GM18870 (cell line): ENCODE data around the gene TSNAX.

Experiments used
- ATAC-seq: cut with Tn5 transposase; IDR thresholded peaks from one replicate; pipeline ENCODE4 v1.9.1; 2021; ENCODE audit warnings: moderate library complexity; ENCODE audit not compliant: unreplicated experiment

TSNAX gene

DNA sequence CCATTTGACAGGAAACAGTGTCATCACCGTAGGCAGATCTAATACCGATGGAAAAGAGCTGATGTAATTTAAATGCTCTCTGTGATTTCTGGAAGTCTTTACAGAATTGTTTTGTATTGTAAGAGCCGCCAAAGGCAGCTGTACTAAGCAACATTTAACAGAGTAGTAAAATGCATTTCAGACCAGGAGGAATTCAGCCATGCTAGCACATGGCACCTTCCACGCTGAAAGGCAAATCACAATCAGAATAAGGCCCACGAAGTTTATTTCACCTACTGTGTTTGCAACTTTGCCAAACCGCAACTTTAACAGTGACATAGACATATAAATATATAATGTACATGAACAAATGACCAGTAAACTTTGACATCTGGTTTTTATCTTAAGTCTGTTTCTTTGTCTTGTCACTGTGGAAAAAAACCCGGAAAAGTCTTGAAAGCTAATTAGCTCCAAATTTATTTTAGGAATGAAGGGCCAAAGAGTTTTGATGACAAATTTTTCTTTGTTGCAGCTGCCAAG is 72.0 kb downstream of the TSNAX start:
- ATAC-seq = no peak

DNA sequence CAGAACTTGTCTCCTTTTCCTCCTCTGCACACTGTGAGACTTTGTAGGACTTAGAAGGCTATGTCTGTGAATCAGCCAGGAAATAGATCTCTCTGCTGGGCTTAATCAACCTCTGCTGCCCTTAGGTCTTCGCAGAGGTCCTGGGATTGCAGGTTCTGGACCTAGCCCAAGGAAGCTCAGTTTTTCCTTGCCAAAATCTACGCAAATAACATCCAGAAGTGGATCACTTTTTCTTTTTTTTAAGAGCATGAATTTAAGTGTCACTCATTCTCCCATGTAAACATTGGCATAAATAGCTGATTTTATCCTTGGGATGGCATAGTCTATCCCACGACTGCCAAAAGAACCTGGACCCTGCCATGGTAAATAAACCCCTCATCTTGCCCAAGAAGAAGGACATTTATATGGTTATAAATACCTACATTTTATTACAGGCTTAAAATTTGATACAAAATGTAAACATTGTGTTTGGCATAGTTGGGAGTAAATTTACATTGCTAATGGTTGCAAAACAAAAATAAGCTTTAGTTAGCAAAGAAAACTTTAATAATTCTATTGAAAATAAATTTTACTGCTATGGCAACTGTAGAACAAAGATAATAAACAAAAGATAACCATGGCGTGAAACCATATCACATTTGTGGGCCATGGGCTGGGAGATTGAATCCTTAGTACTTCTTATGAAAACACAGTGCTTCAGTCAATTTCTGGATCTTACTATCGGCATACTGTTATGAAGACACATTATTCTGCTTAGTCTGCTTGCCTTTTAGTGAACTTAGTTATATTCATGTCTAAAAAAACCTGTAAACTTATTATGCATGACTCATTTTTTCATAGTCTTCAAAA is 73.6 kb downstream of the TSNAX start:
- ATAC-seq = no peak

DNA sequence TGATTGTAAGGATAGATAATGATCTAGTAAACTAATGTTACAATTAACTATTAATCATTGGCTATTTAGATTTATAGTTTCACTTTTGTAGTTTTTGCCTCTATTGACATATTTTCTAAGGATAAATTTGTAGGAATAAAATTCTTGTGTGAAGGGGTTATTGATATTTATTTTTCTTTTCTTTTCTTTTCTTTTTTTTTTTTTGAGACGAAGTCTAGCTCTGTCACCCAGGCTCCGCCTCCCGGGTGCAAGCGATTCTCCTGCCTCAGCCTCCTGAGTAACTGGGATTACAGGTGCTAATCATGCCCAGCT is 74.2 kb downstream of the TSNAX start:
- no peak for ATAC-seq

DNA sequence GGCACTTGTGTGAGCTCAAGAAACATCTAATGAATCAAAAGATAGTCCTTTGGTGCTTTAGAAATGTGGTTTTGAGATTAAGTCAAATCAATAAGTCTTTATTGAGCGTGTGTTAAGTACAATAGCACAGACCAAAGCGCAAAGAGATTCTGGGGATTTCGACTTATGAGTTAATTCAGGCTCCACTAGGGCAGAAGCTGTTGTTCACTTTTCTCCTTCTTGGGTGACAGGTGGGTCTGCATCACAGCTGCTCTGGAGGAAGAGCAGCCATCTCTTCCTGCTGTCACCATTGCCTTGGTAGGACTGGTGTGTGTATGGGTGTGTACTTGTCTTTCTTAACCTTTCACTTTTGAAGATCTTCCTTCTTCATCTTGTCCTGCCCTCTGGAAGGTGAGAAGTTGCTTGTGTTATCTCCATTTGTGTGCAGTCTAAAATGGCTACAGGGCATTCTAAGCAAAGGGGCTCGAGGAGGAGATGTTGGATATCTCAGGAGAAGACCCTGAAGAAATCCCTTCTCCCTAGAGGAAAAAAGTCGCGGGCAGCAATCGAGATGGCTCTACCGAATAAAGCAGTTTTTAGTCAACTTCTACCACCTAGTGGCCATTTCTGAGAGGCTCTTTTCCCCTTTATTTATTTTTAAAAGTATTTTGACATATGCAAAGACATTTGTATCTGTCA is 75.3 kb downstream of the TSNAX start:
- peak; percentile 45 for ATAC-seq

DNA sequence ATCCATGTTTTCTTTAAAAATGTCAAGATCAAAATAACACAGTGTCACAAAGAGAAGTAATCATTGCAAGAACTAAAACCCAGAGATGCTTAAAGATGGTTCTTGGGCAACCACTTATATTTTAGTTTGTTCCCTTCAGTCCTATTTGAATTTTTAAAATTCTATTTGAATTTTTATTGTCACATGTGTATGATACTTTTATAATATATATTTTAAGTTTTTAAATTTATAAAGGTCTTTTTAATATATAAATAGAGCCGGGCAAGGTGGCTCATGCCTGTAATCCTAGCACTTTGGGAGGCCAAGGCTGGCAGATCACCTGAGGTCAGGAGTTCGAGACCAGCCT is 75.8 kb downstream of the TSNAX start:
- no peak for ATAC-seq

DNA sequence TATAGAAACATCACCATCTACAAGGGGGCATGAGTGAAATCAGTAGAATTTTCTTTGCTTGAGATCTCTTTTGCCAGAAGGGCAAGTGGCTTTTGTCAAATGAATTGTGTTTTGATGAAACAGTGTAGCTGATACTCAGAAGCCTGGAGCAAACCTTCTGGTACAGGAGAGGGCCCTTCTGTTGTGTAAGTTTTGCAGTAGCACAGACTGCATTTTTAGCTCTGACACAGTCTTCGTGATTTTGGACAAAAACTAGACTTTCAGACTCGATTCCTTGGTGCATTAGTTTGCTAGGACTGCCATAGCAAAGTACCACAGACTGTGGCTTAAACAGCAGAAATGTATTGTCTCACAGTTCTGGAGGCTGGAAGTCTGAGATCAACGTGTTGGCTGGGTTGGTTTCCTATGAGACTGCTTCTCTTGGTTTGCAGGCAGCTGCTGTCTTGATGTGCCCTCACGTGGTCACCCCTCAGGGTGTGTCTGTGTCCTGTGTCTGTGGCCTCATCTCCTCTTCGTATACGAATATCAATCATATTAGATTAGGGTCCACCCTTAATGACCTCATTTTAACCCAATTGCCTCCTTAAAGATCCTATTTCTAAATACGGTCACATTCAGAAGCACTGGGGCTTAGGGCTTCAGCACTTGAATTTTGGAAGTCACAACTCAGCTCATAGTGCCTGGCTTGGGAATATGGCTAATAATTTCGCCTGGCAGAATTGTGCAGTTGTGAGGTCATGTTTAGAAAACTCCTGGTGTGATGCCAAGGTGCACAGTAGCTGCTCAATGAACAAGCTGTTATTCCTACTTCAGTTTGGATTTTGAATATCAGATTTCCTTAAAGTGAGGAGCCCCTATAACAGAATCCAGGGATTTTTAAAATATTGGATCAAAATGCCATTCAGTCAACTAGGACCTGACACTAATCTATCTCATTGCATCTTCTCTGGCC is 77.0 kb downstream of the TSNAX start:
- no peak for ATAC-seq

DNA sequence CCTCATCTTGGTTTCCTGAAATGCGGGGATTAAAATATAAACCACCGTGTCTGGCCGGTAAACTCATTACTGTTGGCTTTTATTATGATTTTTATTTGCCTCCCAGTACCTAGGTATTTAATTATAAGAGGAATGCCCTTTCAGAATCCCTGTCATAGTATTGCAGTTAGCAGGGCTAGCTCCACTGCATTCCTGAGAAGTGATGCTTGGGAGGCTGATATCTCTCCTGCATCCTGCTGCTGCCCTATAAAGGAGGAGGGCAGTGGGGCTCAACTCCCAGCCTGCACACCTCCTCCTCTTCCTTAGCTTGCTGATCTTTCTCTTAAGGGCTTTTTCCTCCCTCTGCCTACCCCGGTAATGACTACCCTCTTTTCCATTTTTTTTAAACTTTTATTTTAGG is 78.2 kb downstream of the TSNAX start:
- ATAC-seq = no peak

DNA sequence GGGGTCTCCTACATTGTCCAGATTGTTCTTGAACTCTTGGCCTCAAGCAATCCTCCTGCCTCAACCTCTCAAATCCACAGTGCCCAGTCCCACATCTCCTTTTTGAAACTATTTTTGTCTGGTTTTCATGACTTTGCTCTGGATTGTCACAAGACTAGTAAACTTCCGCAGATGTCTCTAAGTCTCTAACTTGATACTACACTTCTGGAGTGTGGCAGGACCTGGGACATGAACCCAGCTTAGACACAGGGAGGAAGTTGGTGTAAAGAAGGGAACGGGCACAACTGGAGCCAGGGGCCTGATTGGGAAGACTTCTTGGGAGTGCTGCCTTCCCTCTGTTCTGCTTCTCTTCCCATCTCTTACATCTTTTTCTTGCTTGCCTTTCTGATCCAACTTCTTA is 81.9 kb downstream of the TSNAX start:
- ATAC-seq = no peak

DNA sequence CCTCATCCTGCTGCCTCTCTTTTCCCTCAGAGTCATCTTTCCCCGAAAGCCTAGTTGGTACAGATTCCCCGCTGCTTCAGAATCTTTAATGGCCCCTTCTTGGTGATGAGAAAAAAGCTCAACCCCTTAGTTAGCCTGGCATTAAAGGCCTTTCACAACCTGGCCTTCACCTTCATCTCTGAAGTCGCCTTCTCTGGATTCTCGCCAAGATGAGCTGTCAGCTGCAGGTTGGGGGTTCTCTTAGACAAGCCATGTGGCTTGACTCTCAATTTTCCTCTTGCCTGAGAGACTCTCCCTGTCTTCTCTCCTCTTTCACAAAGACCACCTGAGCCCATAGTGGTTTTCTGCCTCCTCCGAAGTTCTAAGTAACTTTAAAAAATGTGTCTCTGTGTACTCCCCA is 82.6 kb downstream of the TSNAX start:
- ATAC-seq = no peak

DNA sequence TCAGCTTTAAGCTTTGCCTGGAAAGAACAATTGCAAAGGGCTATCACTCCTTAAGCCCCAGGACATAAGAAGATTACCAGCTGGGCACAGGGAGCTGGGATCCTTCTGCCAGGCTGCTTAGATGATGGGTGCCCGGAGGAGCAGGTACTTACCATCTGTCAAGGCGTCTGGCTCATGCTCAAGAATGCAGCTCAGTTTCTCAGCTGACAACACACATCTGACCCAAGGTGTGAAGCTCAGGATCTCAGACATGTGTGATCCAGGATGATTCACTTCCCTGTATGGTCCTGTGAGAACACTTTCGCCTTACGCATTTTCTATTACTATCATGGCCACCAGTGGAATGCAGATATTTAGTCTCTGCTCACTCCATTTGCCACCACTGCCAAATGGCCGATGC is 83.4 kb downstream of the TSNAX start:
- no peak for ATAC-seq

DNA sequence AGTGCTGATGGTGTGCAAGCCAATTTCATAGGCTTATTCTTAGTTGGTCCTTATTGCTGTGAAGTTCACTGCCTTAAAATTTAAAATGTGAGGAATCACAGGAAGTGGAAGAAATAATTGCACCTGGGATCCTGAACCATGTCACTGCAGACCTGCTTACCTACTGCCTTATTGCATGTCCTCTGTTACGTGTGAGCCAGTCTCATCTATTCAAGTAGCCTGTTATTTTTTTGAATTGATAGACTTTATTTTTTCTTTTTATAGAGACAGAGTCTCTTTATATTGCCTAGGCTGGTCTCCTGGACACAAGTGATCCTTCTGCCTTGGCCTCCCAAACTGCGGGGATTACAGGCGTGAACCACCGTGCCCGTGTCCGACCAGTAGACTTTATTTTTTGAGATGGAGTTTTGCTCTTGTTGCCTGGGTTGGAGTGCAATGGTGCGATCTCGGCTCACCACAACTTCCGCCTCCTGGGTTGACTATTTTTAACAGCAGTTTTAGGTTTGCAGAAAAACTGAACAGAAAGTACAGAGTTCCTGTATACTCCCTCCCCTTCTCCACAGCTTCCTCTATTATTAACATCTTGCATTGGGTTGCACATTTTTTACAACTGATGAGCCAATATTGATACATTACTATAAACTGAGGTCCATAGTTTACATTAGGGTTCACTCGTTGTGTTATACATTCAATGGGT is 84.1 kb downstream of the TSNAX start:
- ATAC-seq = peak; percentile 94

DNA sequence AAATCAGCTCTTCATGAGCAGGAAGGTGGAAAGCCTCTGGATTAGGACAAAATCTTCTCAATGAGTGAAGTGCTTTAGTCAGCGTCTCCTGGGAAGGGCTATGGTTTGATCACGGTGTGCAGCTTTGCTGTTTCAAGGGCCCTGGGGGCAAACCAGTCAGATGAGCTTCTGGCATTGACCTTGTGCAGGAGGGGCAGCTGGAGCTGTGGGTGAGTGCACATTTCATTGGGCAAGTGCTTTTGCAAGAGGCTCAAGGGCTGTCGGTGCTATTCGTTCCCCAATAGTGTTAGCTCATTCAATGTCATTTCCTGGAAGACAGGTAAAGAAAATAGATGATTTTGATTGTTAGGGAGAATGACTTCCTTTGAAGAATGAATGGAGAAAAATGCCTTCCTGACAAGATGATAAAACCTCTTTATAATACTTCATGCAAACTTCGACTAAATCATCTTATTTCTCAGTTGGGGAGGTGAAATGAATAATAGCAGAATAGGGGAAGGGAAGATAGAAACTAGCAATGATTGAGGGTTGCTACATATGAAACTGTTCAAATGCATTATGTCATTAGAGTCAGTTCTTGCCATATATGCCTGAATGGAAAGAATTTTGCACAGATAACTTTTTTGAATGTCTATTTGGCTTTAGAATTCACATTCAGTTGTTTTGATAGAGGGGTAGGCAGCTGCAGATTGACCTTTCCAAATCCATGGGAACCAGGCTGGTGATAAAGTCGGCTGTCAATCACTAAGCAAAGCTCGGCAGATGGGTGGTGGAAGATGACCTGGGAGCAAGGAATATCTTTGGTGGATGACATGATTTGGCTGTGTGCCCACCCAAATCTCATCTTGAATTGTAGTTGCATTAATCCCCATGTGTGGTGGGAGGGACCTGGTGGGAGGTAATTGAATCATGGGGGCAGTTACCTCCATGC is 85.2 kb downstream of the TSNAX start:
- no peak for ATAC-seq
